HCT116 (cell line): ENCODE results near the gene RALGPS1. TPM values are rescaled to one million over a fixed set of nuclear protein-coding genes. Genes with fewer than 3 reads are reported as not detected.

Source experiments
- ATAC-seq: fragments of 200-7000 bp; cut with Tn5 transposase; 2 replicates; pipeline ENCODE4 v1.9.1; 2020; ENCODE audit warnings: mild to moderate bottlenecking, moderate library complexity
- BruUV-seq: library from RNA; stranded (reverse); fragments of 400-500 nt; replicated peaks from 2 replicates; lab custom pipeline; 2021; lab: Mats Ljungman, UMichigan
- CTCF ChIA-PET: fragments of 300-600 bp; sonication (Branson Sonifier 250); formaldehyde crosslinking; loops from one replicate; lab custom pipeline; 2021; ENCODE audit warnings: antibody characterized with exemption; lab: Charles Lee
- POLR2A ChIA-PET: fragments of 300-600, 350-600 bp; sonication (Branson Sonifier 250); formaldehyde crosslinking; loops from one replicate; lab custom pipeline; 2021; ENCODE audit warnings: antibody characterized with exemption; lab: Charles Lee
- RAD21 ChIA-PET, 2 experiments: fragments of 300-600 bp; sonication (Branson Sonifier 250); formaldehyde crosslinking; loops; one replicate each; lab custom pipeline; 2023; ENCODE audit warnings: low total read pairs in 2 of 2; ENCODE audit not compliant: uncharacterized antibody in 2 of 2, unreplicated experiment in 2 of 2, low non-redundant PET in 1 of 2; lab: Charles Lee
- DNase-seq: peaks from one replicate; pipeline ENCODE4 v3.0.0-alpha.2; 2010; ENCODE audit warnings: low read depth, low spot score
- H2AFZ ChIP-seq: fragments of 200-600 bp; shearing (Covaris generic), sonication (generic); 2 replicates; pipeline ENCODE4 v1.6.1; 2017; ENCODE audit warnings: low read depth, mixed run types, mixed read lengths, antibody characterized with exemption, low read length; ENCODE audit not compliant: poor library complexity, severe bottlenecking
- H3K27ac ChIP-seq: 2 replicates; pipeline ENCODE4 v1.5.1; 2012; ENCODE audit warnings: low read depth, low read length
- H3K27me3 ChIP-seq: fragments of 200-600 bp; sonication (generic); 2 replicates; pipeline ENCODE4 v1.6.1; 2016; ENCODE audit warnings: mixed run types, low read length, mixed read lengths; ENCODE audit not compliant: insufficient read depth
- H3K36me3 ChIP-seq, 2 experiments: fragments of 200-500 bp in 1 of 2; fragments of 200-600 bp in 1 of 2; sonication (Bioruptor generic) in 1 of 2; sonication (generic) in 1 of 2; 2 replicates each; pipeline versions ENCODE4 v1.5.1 to v1.6.1; 2014 to 2016; ENCODE audit warnings: low read length in 2 of 2, inconsistent platforms in 1 of 2, mixed read lengths in 1 of 2, mixed run types in 1 of 2; ENCODE audit not compliant: insufficient read depth in 2 of 2, control insufficient read depth in 1 of 2
- H3K4me1 ChIP-seq, 2 experiments: fragments of 200-600 bp in 1 of 2; sonication (generic) in 1 of 2; 2 replicates each; pipeline versions ENCODE4 v1.5.1 to v1.6.1; 2012 to 2017; ENCODE audit warnings: low read length in 2 of 2, inconsistent platforms in 1 of 2, mild to moderate bottlenecking in 1 of 2, mixed read lengths in 1 of 2, mixed run types in 1 of 2, moderate library complexity in 1 of 2; ENCODE audit not compliant: insufficient read depth in 2 of 2, control insufficient read depth in 1 of 2
- H3K4me2 ChIP-seq: fragments of 200-600 bp; sonication (generic); 2 replicates; pipeline ENCODE4 v1.6.1; 2017; ENCODE audit warnings: mixed run types, low read length, mixed read lengths
- H3K4me3 ChIP-seq, 2 experiments: fragments of 200-600 bp in 1 of 2; sonication (generic) in 1 of 2; replicated peaks in 1 of 2; 2 replicates each; pipeline ENCODE4 v1.5.1; 2011 to 2016; ENCODE audit warnings: low read length in 2 of 2, control low read depth in 1 of 2, low read depth in 1 of 2, mild to moderate bottlenecking in 1 of 2, mixed read lengths in 1 of 2, mixed run types in 1 of 2
- H3K79me2 ChIP-seq: fragments of 200-600 bp; sonication (generic); 2 replicates; pipeline ENCODE4 v1.6.1; 2017; ENCODE audit warnings: mild to moderate bottlenecking, mixed run types, low read length, moderate library complexity, mixed read lengths; ENCODE audit not compliant: insufficient read depth
- H3K9ac ChIP-seq: fragments of 200-600 bp; sonication (generic); 2 replicates; pipeline ENCODE4 v1.6.1; 2016; ENCODE audit warnings: low read length, mixed read lengths
- H3K9me2 ChIP-seq: fragments of 200-600 bp; sonication (generic), shearing (Covaris generic); 2 replicates; pipeline ENCODE4 v1.6.1; 2017; ENCODE audit warnings: mixed run types, mild to moderate bottlenecking, moderate library complexity; ENCODE audit not compliant: insufficient read depth
- H3K9me3 ChIP-seq, 2 experiments: fragments of 200-500 bp in 1 of 2; fragments of 200-600 bp in 1 of 2; sonication (Bioruptor generic) in 1 of 2; sonication (generic) in 1 of 2; 2 replicates each; pipeline ENCODE4 v1.6.1; 2014 to 2017; ENCODE audit warnings: low read length in 2 of 2, mixed read lengths in 2 of 2, inconsistent platforms in 1 of 2, low read depth in 1 of 2, mild to moderate bottlenecking in 1 of 2, mixed run types in 1 of 2, moderate library complexity in 1 of 2; ENCODE audit not compliant: control insufficient read depth in 1 of 2, insufficient read depth in 1 of 2
- H4K20me1 ChIP-seq: fragments of 200-600 bp; sonication (generic), shearing (Covaris generic); 2 replicates; pipeline ENCODE4 v1.6.1; 2017; ENCODE audit warnings: mixed run types, mild to moderate bottlenecking, moderate library complexity; ENCODE audit not compliant: insufficient read depth
- CBX3 ChIP-seq: IDR thresholded peaks from 2 replicates; pipeline ENCODE4 v1.6.1; 2012; ENCODE audit warnings: low read depth
- CTCF ChIP-seq, 3 experiments: fragments of 200-600 bp in 1 of 3; sonication (generic) in 1 of 3; IDR thresholded peaks in 2 of 3; conservative IDR thresholded peaks in 1 of 3; 2 replicates each; pipeline ENCODE4 v1.5.1; 2012 to 2017; ENCODE audit warnings: low read depth in 2 of 3, low read length in 2 of 3, antibody characterized with exemption in 1 of 3, borderline replicate concordance in 1 of 3, control low read depth in 1 of 3, mild to moderate bottlenecking in 1 of 3, mixed read lengths in 1 of 3, mixed run types in 1 of 3, moderate library complexity in 1 of 3; ENCODE audit not compliant: insufficient read depth in 1 of 3
- EGR1 ChIP-seq: IDR thresholded peaks from 2 replicates; pipeline ENCODE4 v1.6.1; 2012; ENCODE audit warnings: low read depth
- ELF1 ChIP-seq: IDR thresholded peaks from 2 replicates; pipeline ENCODE4 v1.6.1; 2012; ENCODE audit warnings: low read depth, borderline replicate concordance
- EZH2 ChIP-seq: fragments of 200-600 bp; sonication (generic); IDR thresholded peaks from 2 replicates; pipeline ENCODE4 v1.6.1; 2017; ENCODE audit warnings: antibody characterized with exemption, mixed run types
- EZH2phosphoT487 ChIP-seq: fragments of 200-600 bp; IDR thresholded peaks from 2 replicates; pipeline ENCODE4 v1.6.1; 2018; ENCODE audit warnings: antibody characterized with exemption, borderline replicate concordance
- FOSL1 ChIP-seq: IDR thresholded peaks from 2 replicates; pipeline ENCODE4 v1.6.1; 2012; ENCODE audit warnings: low read depth
- JUND ChIP-seq: IDR thresholded peaks from 2 replicates; pipeline ENCODE4 v1.6.1; 2012
- POLR2A ChIP-seq: IDR thresholded peaks from 2 replicates; pipeline ENCODE4 v1.7.0; 2011; ENCODE audit warnings: borderline replicate concordance; ENCODE audit not compliant: insufficient read depth, insufficient read length; ENCODE audit errors: extremely low read depth
- RAD21 ChIP-seq: IDR thresholded peaks from 2 replicates; pipeline ENCODE4 v1.6.1; 2012; ENCODE audit warnings: low read depth, mild to moderate bottlenecking
- SIN3A ChIP-seq: IDR thresholded peaks from 2 replicates; pipeline ENCODE4 v1.6.1; 2012; ENCODE audit warnings: low read depth
- SP1 ChIP-seq: IDR thresholded peaks from 2 replicates; pipeline ENCODE4 v1.6.1; 2012; ENCODE audit warnings: low read depth
- SRF ChIP-seq: IDR thresholded peaks from 2 replicates; pipeline ENCODE4 v1.6.1; 2012; ENCODE audit warnings: low read depth
- TCF7L2 ChIP-seq: IDR thresholded peaks from 2 replicates; pipeline ENCODE4 v1.7.0; 2011; ENCODE audit warnings: borderline replicate concordance, inconsistent platforms; ENCODE audit not compliant: insufficient read depth, insufficient read length; ENCODE audit errors: extremely low read depth
- YY1 ChIP-seq: IDR thresholded peaks from 2 replicates; pipeline ENCODE4 v1.6.1; 2011; ENCODE audit warnings: low read length, low read depth, moderate library complexity, mild to moderate bottlenecking; ENCODE audit not compliant: insufficient replicate concordance; ENCODE audit errors: extremely low read depth
- ZBTB33 ChIP-seq: IDR thresholded peaks from 2 replicates; pipeline ENCODE4 v1.6.1; 2011; ENCODE audit warnings: mild to moderate bottlenecking, low read length, moderate library complexity; ENCODE audit not compliant: insufficient replicate concordance; ENCODE audit errors: extremely low read depth
- ZFX ChIP-seq: fragments of 450-650 bp; IDR thresholded peaks from 2 replicates; pipeline ENCODE4 v1.6.1; 2017
- ZNF274 ChIP-seq: fragments of 200-500 bp; sonication (Bioruptor generic); IDR thresholded peaks from 2 replicates; pipeline ENCODE4 v1.6.1; 2014; ENCODE audit warnings: mild to moderate bottlenecking, low read depth, low read length, inconsistent platforms
- intact Hi-C: fragments of 100-400 bp; cut with micrococcal nuclease; formaldehyde crosslinking; loops from 2 replicates; pipeline ENCODE4 v1.10.0; 2022
- total RNA-seq: library from RNA; stranded (reverse); gene quantifications from one replicate; pipeline ENCODE4 v1.2.1, GENCODE V29; 2021; ENCODE audit not compliant: unreplicated experiment
- TF ChIP-seq, protein P1 (sequence below): IDR thresholded peaks from 2 replicates; pipeline ENCODE4 v1.6.1; 2012
- TF ChIP-seq, protein P2 (sequence below): IDR thresholded peaks from 2 replicates; pipeline ENCODE4 v1.6.1; 2012

The RALGPS1 gene
- total RNA-seq, 1 experiment from 2014 or later, result 7.6 TPM

DNA sequence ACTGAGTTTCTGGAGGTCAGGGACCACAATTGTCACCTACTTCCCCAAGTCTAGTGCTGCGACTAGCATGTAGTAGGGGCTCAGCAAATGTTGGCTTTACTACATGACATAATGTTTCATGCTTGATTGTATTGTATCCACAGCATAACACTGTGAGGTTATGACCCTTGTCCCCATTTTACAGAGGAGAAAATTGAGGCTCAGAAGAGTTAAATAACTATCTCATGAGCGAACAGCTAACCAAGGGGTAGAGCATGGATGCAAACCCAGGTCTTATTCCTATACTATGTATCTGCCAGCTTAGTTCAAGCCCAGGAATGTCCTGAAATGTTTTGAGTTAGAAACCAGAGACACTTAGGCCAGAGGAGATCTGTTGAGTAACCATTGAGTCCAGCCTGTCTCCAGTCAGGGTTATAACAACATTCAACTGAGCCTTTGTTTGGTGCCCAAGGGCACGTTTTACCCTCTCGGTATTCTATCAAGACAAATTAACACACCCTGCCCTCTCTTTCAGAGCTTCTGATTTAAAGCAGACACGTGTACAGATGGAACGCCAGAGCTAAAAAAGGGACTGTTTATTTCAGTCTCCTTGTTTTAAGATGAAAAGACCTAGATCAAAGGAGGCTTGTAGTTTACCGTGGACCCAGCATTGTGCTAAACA lies 191.4 kb downstream of the RALGPS1 start:
- DNase-seq (no peak), ATAC-seq (no peak)
- no peak overlapping the region for H3K27ac ChIP-seq
- H3K4me1 ChIP-seq, result no peaks in the 10 kb centered on the region
- H3K9me3 ChIP-seq, result no peaks in the 10 kb centered on the region
- no peak overlapping the region for H3K9ac ChIP-seq
- RAD21 ChIA-PET, result no interaction called here
- CTCF ChIA-PET, result no interaction called here
- H3K27me3 ChIP-seq, result no peaks in the 10 kb centered on the region
- intact Hi-C loops, result no loop called here
- BruUV-seq, result no TSS peak
- H4K20me1 ChIP-seq, result no peaks in the 10 kb centered on the region
- H2AFZ ChIP-seq, result no peak overlapping the region
- no peaks in the 10 kb centered on the region for H3K36me3 ChIP-seq
- H3K79me2 ChIP-seq, result no peaks in the 10 kb centered on the region
- POLR2A ChIA-PET, result no interaction called here
- H3K4me2 ChIP-seq, result no peak overlapping the region
- no peaks in the 10 kb centered on the region for H3K9me2 ChIP-seq
- TF ChIP-seq SP1 (no peak), POLR2A (no peak), TCF7L2 (no peak), RAD21 (no peak), CBX3 (no peak), SIN3A (no peak), CTCF (IDR thresholded peaks at IDR 0.05 in 2 of 3, conservative IDR thresholded peaks at IDR 0.05 in 1 of 3; ENCODE audit: borderline replicate concordance in 1 of 3, insufficient read depth in 1 of 3, low read depth in 2 of 3, low read length in 2 of 3) (no peak), JUND (no peak), YY1 (no peak), EZH2phosphoT487 (no peak), ZFX (no peak), EGR1 (no peak), ELF1 (no peak), ZBTB33 (no peak), SRF (no peak), ZNF274 (no peak), FOSL1 (no peak), EZH2 (no peak)
- TF ChIP-seq, protein P1, sequence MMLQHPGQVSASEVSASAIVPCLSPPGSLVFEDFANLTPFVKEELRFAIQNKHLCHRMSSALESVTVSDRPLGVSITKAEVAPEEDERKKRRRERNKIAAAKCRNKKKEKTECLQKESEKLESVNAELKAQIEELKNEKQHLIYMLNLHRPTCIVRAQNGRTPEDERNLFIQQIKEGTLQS, result no peak
- TF ChIP-seq, protein P2, sequence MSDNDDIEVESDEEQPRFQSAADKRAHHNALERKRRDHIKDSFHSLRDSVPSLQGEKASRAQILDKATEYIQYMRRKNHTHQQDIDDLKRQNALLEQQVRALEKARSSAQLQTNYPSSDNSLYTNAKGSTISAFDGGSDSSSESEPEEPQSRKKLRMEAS, result no peak
- H3K4me3 ChIP-seq, result no peak overlapping the region
